GM10266 (cell line): Measurements from ENCODE around the gene ZC3HAV1L.
A peak's percentile ranks its signal among the peaks of the same experiment; 100 is the strongest.
"Not testable (repeated sequence)": the region's sequence is repeated elsewhere in the genome, so short reads cannot be mapped to it uniquely, and the experiment has no call there.

ENCODE experiments used
- DNase-seq: peaks from one replicate; pipeline ENCODE4 v3.0.0; 2012; ENCODE audit errors: extremely low spot score
- CTCF ChIP-seq: IDR thresholded peaks from 2 replicates; pipeline ENCODE4 v1.5.1; 2012; ENCODE audit warnings: mild to moderate bottlenecking, low read depth; ENCODE audit not compliant: control insufficient read depth, insufficient read depth; ENCODE audit errors: missing control alignments

The ZC3HAV1L gene

GRCh38 chr7:138980563-138981291 is 55.1 kb downstream of the ZC3HAV1L start:
- DNase-seq, result peak; percentile 33
- no peak for TF ChIP-seq CTCF

- TF ChIP-seq CTCF, result no peak
- DNase-seq, result no peak
Measured at GRCh38 chr7:138979988-138980562, 55.8 kb downstream of the ZC3HAV1L start.

- no peak for DNase-seq
- no peak for TF ChIP-seq CTCF
Measured at GRCh38 chr7:138979226-138979979, 56.4 kb downstream of the ZC3HAV1L start.

GRCh38 chr7:138978541-138979184 is 57.2 kb downstream of the ZC3HAV1L start:
- no peak for TF ChIP-seq CTCF
- DNase-seq, result no peak

GRCh38 chr7:138976161-138976560 is 59.7 kb downstream of the ZC3HAV1L start:
- DNase-seq, result not testable (repeated sequence)
